Activated CD4-positive, alpha-beta T cell treated with anti-CD3 and anti-CD28 coated beads, Interleukin-2, amount 50 U/mL, for 4 hours (primary cell): ENCODE data around the gene ZRSR2.
"Not testable (repeated sequence)": the region's sequence is repeated elsewhere in the genome, so short reads cannot be mapped to it uniquely, and the experiment has no call there.

Source experiments
- DNase-seq, 2 experiments: peaks; one replicate each; pipeline ENCODE4 v3.0.0-alpha.2; 2020

ZRSR2 gene, protein sequence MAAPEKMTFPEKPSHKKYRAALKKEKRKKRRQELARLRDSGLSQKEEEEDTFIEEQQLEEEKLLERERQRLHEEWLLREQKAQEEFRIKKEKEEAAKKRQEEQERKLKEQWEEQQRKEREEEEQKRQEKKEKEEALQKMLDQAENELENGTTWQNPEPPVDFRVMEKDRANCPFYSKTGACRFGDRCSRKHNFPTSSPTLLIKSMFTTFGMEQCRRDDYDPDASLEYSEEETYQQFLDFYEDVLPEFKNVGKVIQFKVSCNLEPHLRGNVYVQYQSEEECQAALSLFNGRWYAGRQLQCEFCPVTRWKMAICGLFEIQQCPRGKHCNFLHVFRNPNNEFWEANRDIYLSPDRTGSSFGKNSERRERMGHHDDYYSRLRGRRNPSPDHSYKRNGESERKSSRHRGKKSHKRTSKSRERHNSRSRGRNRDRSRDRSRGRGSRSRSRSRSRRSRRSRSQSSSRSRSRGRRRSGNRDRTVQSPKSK

DNA sequence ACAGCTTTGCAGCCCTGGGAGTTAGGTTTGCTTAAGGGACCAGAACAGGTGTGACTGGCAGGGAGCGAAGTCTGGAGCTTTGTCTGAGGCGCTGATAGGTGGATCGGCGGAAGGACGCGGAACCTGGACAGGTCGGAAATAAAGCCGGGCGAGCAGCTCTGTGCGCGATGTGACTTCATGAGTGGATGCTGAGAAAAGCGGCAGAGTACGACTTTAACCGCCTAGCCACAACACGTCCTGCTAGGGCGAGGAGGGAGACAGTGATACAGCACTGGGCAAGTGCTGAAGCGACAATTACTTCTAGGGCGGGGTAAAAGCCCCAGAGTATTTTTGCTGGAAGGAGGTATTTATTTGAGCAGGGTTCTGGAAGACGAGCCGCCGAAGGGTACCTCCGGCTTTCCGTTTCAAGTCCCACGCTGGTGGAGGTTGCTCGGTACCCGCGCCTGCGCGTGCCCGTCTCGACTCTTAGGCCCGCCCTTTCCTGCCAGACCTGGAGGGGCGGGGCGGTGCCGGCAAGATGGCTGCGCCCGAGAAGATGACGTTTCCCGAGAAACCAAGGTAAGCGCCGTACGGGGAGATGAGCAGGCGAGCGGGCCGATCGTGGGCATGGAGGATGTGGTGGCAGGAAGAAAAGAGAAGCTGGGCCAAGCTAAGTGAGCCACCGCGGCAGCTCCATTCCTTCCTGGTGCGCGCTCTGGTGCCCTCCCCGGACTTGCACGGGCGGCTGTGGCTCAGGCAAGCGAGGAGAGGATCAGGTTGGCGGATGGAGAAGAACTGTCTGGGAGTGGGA, at the start of gene ZRSR2:
ZRSR2 (plus strand) TSS at position 506 of the 790 bp plus-strand sequence; CDS start at position 518, 12 bp downstream.
- peak; percentile 77 to 82 for DNase-seq

DNA sequence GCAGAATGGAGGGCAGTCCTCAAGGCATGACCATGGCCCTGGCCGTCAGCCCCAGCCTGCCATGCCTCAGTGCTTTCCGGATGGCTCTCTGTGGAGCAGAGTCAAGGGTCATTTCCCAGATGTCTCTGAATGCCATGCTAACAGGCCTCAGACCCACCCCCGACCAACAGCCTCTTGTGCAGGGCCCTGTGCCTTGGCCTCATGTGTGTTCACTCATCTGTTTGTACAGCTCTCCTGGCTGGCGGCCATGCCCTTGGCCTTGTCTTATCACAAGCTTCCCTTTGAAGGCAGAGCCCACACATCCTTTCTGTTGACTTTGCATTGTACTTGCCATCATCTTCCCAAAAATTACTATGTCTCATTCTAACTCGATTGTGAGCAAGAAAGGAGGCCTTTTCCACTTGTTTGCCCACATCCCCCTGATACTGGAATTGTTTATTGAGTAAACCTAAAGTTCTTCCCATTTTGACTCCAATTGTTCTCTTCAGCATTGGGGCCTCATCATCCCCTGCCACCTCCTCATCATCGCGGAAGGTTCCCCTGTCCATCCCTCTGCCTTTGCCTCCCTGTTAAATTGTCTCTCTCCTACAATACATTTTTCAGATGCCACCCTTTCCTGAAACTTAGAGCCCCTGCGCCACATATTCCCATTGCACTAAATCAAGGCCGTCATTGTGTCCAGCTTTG, 46.0 kb upstream of the ZRSR2 start:
- DNase-seq, result no peak

DNA sequence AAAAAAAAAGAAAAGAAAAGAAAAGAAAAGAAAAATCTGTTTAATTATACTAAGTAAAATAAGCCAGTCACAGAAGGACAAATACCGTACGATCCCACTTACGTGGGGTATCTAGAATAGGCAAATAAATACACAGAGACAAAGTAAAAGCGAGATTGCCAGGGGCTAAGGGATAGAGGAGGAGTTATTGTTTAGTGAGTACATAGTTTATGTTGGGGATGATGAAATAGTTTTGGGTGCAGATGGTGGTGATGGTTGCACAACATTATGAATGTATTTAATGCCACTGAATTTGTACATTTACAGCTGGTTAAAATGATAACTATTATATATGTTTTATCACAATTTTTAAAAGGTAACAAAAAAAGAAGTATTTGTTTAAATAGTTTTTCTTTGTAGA, 45.1 kb upstream of the ZRSR2 start:
- DNase-seq, result no peak

DNA sequence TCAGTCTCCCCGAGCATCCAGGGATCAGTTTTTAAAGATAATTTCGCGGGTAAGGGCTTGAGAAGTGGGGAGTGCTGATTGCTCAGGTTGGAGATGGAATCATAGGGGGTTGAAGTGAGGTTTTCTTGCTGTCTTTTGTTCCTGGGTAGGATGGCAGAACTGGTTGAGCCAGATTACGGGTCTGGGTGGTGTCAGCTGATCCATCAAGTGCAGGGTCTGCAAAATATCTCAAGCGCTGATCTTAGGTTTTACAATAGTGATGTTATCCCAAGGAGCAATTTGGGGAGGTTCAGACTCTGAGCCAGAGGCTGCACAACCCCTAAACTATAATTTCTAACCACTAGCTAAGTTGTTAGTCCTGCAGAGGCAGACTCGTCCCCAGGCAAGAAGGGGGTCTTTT, 43.6 kb upstream of the ZRSR2 start:
- not testable (repeated sequence) for DNase-seq

DNA sequence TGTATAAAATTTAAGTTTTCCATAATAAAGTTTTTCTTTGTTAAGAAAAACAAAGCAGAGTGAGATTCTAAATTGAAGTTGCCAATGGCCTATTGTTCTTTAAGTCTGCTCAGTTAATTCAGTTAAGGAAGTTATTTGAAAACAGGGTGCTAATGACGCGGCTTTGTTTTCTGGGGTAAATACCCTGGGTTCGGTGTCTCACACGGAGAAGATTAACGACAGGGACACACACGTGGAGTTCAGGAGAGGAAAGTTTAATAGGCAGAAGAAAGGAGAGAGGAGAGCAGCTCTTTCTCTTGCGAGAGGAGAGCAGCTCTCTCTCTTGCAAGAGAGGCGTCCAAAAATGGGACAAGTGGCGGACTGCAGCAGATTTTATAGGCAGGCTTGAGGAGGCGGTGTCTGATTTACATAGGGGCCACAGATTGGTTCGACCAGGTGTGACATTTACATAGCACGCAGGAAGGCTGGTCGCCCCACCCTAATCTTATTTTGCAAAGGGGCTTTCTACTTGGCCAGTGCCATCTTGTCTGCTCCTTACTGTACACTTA, 42.6 kb upstream of the ZRSR2 start:
- no peak for DNase-seq

DNA sequence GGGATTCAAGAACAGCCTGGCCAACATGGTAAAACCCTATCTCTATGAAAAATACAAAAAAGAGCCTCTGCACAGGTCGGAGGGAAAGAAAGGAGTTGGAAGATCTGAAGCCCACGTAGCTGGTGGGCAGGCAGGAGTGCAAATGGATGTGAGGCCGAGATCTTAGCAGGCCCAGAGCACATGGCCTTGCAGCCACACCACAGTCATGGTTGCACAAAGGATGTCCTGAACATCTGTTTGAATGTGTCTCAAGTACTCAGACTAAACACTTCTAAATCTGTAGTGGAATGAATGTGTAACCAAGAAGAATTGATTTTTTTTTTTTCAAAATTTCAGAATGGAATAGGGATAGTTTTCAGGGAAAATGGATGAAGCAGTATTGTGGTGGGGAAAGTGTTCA, 41.4 kb upstream of the ZRSR2 start:
- no peak for DNase-seq

DNA sequence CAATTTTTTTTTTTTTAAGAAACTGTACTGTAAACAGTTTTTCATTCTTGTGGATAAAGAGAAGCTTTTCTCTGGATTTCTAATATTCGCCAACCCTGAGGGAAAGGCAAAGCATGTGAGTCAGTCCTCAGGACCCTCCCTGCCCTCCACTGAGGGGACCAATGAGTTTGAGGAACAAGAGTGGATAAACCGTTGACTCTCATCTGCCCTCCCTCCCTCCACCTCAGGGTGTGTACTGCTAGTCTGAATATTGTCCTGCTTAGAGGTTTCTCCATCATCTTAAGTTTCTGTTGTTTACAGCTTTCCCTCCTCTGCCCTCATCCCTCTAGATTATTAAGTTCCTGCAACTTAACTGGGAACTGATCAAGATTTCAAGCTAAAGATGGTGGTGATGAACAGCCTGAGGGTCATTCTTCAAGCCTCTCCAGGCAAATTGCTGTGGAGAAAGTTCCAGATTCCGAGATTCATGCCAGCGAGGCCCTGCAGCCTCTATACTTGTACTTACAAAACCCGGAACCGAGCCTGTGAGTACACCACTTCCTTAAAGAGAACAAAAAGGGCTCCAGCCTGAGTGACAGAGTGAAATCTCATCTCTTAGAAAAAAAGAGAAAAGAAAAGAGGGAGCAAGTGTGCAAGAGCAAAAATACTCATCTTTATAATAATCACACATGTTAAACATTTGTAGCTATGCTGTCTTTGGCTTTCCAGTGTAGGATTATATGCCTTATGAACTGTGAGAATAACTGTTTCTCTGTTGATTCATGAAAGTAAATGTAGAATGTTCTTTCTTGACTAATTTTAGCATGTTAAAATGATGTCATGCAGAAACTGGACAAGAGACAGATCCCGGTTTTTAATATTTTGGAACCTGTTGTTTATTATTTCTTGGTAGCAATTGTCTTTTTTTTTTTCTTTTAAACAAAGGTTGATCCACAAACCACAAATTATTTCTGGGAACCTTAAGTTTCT, 40.4 kb upstream of the ZRSR2 start:
- DNase-seq, result no peak

DNA sequence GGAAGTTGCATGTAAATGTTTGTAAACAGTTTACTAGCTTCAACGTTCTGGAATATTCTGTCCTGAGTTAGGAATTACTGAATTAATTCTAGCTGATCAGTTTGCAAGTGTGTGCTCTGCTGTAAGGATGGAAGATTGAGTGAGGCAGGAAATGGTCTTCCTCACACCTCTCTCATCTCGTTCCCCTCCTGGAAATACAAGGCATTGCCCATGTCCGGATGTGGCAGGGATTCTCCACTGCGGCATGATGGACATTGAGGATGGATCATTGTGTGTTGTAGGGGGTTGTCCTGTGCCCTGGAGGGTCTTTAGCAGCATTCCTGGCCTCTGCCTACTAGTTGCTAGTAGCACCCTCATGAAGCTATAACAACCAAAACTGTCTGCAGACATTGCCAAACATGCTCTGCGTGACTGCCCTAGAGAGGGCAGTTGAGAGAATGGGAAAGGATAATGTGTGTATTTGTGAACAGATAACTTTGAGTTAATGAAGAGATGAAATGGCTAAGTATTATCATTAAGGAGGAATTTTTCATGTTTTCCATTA, 39.6 kb upstream of the ZRSR2 start:
- no peak for DNase-seq

DNA sequence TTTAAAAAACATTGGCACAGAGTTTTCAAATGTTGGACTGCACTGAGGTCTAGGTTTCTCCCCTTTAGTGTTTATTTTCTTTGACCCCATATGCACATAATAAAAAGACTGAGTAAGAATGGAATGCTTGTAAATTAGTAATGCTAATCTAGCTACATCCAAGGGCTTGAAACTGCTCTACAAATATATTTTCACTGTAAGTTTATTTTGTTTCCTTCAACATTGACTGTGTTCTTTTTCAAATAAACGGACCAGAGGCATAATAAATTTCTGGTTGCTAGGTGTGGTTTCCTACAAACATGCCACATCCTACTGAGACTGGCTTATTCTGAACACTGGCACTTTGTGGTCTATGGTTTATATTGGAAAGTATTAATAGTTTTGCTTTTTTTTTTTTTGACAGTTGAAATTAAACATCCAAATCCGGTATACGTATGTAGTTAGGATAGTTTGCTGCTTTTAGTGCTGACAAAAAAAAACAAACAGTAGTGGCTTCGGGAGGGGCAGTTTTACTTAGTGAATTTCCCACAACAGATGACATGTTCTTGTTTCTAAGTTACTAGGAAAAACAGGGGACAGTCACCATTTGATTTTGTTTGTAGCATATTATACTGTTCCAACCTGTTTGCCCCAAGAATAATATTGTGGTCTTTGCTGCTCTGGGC, 39.0 kb upstream of the ZRSR2 start:
- no peak for DNase-seq

DNA sequence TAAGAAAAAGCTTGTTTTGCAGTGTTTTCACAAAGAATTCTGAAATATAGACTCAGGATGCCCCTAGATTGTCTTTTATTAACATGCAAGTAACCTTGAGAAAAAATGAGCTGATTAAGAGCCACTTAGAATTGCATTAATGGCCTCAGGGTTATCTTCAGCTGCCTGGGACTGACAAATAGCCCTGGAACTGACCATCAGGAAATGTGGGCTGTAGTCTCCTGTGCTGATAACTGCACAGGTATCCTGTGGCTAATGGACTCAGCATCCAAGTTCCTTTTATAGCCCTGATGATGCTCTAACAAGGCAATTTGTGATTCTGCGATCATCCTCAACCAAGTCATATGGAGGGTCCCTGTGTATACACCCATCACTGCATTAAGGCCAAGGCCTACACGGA, 35.2 kb upstream of the ZRSR2 start:
- DNase-seq, result no peak

DNA sequence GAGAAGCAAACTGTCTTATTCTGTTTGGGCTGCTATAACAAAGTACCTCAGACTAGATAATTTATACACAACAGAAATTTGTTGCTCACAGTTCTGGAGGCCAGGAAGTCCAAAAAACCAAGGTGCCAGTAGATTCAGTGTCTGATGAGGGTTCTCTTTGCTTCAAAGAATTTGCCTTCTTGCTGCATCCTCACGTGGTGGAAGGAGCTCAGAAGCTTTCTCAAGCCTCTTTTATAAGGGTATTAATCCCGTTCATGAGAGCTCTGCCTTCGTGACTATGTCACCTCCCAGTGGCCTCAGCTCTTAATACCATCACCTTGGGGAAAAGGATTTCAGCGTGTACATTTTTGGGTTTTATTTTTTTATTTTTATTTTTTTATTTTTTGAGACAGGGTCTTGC, 32.1 kb upstream of the ZRSR2 start:
- DNase-seq, result no peak

DNA sequence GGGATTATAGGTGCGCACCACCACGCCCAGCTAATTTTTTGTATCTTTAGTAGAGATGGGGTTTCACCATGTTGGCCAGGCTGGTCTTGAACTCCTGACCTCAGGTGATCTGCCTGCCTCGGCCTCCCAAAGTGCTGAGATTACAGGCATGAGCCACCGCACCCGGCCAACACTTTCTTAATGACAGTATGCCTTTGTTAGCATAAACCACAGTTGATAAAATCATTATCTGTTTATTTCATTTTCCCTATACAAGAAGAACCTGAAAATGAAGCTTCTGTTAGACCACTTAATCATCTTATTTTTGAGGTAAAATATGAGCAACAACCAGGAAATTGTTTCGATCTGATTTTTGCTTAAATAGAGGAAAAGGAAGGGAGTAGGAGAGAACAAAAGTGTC, 30.4 kb upstream of the ZRSR2 start:
- DNase-seq, result not testable (repeated sequence)

DNA sequence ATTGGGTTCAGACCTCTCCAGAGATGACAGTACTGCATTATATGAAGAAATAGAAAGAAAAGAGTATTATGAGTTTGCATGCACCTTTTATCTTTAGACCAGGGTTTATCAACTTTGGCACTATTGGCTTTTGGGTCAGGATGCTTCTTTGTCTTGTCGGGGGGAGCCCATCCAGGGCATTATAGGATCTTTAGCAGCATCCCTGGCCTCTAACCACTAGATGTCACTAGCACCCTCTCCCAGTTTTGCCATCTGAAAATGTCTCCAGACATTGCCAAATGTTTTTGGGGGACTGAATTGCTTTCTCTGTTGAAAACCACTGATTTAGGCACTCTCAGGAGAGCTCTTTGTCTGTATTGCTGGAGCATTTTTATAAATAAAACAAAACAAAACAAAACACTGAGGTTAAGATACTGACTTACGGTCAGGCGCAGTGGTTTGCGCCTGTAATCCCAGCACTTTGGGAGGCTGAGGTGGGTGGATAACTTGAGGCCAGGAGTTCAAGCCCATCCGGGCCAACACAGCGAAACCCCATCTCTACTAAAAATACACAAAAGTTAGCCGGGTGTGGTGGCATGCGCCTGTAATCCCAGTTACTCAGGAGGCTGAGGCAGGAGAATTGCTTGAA, 28.6 kb upstream of the ZRSR2 start:
- DNase-seq, result peak in 1 of 2 experiments; percentile 15

DNA sequence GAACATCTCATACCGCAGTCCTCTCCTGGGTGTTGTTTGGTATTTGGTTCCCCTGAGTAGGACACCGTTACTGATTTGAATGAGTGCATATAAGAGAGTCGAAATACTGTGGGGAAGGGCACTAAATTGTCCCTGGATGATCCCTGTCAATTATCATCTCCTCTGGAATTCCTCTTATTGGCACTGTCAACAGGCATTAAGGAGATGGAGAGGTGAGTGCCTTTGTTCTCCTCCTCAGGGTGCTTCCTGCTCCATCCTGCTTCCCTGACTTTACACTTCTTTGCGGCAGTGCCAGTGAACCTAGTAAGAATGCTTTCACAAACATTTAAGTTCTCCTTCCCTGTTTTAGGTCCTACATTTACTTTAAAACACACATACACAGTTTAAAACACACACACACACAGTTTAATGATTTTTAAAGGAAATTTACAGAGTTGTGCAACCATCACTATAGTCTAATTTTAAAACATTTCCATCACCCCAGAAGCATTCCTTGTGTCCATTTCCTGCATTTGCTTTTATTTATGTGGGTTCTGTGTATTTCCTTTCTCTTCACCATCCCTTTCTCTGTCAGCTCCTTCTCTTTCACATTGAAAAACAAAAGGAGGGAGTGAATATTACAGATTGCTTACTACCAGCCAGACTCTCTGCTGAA, 20.9 kb upstream of the ZRSR2 start:
- DNase-seq, result no peak

DNA sequence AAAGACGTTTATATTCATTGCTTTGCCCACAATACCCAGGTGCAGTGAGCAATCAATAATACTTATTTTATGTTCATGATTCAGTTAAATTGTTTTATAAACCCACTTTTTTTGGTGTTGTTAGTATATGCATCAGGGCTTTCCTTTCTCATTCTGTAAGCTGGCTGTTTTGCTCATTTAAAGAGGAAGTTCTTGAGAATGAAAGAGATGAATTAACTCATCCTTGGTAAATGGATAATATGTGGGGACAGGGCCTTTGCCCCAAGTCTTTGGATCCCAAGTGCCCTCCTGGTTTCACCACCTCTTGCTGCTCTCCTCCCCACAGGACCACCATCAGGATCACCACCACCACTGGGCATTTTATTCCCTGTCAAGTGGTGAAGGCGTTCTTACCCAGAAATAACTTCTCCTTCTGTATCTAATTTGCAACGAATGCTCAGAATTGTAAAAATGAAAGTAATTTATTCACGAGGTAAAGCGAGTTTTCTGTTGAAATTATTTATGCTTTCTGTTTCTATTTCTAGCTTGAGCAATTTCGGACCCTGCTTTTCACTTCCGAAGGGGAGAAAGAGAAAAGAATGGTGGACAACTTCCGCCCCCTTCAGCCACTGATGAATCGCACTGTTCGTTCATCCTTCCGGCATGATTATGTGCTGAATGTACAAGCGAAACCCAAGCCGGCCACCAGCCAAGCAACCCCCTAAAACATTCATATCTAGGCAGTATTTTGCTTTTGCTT, 8.2 kb upstream of the ZRSR2 start:
- DNase-seq, result no peak

DNA sequence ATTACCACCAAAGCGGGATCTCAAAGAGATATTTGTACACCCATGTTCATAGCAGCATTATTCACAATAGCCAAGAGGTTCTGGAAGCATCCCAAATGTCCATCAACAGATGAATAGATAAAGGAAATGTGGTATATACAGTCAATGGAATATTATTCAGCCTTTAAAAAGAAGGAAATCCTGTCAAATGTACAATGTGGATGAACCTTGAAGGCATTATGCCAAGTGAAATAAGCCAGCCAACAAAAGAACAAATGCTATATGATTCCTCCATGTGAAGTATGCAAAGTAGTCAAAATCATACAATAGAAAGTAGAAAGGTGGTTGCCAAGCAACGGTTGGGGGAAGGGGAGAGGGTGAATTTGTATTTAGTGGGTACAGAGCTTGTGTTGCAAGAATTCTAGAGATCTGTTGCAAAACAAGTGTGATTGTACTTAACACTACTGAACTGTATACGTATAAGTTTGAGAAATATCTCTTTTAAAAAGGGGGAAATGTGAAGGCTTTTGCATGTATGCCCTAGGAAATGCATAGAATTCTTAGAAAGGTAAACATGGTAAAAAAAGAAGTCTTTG, 5.0 kb upstream of the ZRSR2 start:
- DNase-seq, result no peak

DNA sequence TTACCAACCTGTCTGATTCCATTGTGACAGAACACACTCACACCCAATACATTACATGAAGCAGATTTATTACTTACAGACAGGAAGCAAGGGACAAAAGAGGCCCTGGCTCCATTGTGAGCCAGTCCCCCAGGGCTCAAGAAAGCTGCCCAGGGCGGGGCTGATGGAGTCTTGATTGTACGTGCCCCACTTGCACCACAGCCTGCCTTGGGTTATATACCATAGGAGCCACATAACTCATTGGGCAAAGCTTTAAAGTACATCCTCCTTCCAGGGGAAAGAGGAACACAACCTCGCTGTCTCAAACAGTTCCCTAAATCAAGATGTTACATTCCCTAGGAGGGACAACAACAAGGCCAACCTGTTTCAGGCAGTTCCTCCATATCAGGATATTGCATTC, 3.4 kb upstream of the ZRSR2 start:
- no peak for DNase-seq

DNA sequence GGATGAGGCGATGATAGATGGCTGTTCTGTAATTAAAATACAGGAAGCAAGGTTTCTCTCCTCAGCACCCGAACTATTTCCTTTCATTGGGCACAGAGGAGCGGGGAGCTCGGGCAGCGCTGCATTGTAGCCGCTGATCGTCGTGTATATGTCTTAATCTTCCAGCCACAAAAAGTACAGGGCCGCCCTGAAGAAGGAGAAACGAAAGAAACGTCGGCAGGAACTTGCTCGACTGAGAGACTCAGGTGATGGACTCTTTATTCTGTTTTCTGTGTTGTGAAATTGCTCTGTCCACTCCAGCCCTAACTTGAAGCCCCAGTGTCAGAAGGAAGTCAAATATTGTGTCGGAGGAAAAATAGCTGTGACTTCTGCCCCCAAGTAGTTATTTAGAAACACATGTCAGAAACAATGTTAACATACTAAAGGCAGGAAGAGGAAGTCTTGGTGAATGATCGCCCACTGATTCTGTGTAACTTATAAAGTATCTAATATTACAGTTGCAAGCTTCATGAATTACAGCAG, 546 bp downstream of the ZRSR2 start:
- no peak for DNase-seq

DNA sequence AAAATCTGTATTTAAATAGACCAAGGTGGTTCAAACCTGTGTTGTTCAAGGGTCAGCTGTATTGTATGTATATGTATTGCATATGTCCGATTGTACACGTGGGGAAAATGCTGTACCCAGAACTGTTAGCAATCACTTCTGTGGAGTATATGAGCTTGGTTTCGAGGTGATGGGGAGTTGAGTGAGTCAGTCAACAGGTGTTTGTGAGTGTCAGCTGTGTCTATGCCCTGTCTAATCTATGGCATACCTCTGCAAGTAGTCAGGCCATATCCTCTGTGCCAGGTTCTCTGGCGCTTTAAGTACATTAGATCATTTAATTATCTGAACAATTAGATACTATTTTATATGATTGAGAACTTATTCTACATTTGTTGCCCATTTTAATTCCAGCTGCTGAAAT, 7.4 kb downstream of the ZRSR2 start:
- no peak for DNase-seq
